Astrocyte (in vitro differentiated cells and primary cell): ENCODE measurements around the gene VN1R4. TPM values are rescaled to one million over a fixed set of nuclear protein-coding genes. Genes with fewer than 3 reads are reported as not detected.
"Not testable (repeated sequence)": the region's sequence is repeated elsewhere in the genome, so short reads cannot be mapped to it uniquely, and the experiment has no call there.

Experiments
- DNase-seq: peaks from one replicate; pipeline ENCODE4 v3.0.0-alpha.2; 2010; ENCODE audit warnings: low read depth
- FAIRE-seq: peaks from 2 replicates; lab custom pipeline; 2011; peaks lifted over from hg19 to GRCh38; lab: Jason Lieb, UNC
- H2AFZ ChIP-seq: 2 replicates; pipeline ENCODE4 v1.6.0; 2012; ENCODE audit warnings: low read depth, low read length, inconsistent platforms
- H3K27ac ChIP-seq: 2 replicates; pipeline ENCODE4 v1.5.1; 2011; ENCODE audit warnings: low read depth, low read length, inconsistent platforms
- H3K27me3 ChIP-seq: 2 replicates; pipeline ENCODE4 v1.6.0; 2011; ENCODE audit warnings: low read length, inconsistent platforms; ENCODE audit not compliant: insufficient read depth
- H3K36me3 ChIP-seq: 2 replicates; pipeline ENCODE4 v1.5.1; 2011; ENCODE audit warnings: low read length, inconsistent platforms; ENCODE audit not compliant: insufficient read depth
- H3K4me1 ChIP-seq: 2 replicates; pipeline ENCODE4 v1.5.1; 2011; ENCODE audit warnings: low read length, inconsistent platforms; ENCODE audit not compliant: insufficient read depth
- H3K4me2 ChIP-seq: 2 replicates; pipeline ENCODE4 v1.6.0; 2012; ENCODE audit warnings: low read length, inconsistent platforms
- H3K4me3 ChIP-seq: 2 replicates; pipeline ENCODE4 v1.5.1; 2011; ENCODE audit warnings: low read depth, mild to moderate bottlenecking, low read length, inconsistent platforms; ENCODE audit not compliant: insufficient read depth
- H3K79me2 ChIP-seq: 2 replicates; pipeline ENCODE4 v1.6.0; 2012; ENCODE audit warnings: mild to moderate bottlenecking, low read length, inconsistent platforms; ENCODE audit not compliant: insufficient read depth
- H3K9ac ChIP-seq: 2 replicates; pipeline ENCODE4 v1.6.0; 2012; ENCODE audit warnings: mild to moderate bottlenecking, low read length, inconsistent platforms
- H3K9me3 ChIP-seq: 2 replicates; pipeline ENCODE4 v1.5.1; 2012; ENCODE audit warnings: low read depth, mild to moderate bottlenecking, low read length, inconsistent platforms; ENCODE audit not compliant: insufficient read depth
- H4K20me1 ChIP-seq: 2 replicates; pipeline ENCODE4 v1.6.0; 2012; ENCODE audit warnings: low read length, inconsistent platforms; ENCODE audit not compliant: insufficient read depth
- H3K27ac Mint-ChIP-seq: one replicate; pipeline ENCODE4 v1.8.0; 2021; ENCODE audit warnings: mild to moderate bottlenecking, mixed read lengths; ENCODE audit not compliant: unreplicated experiment
- H3K27me3 Mint-ChIP-seq: one replicate; pipeline ENCODE4 v1.8.0; 2021; ENCODE audit warnings: low read depth, mixed read lengths; ENCODE audit not compliant: unreplicated experiment
- H3K36me3 Mint-ChIP-seq: one replicate; pipeline ENCODE4 v1.8.0; 2021; ENCODE audit warnings: low read depth, mixed read lengths; ENCODE audit not compliant: unreplicated experiment
- H3K4me1 Mint-ChIP-seq: one replicate; pipeline ENCODE4 v1.8.0; 2021; ENCODE audit warnings: low read depth, mixed read lengths; ENCODE audit not compliant: unreplicated experiment
- H3K4me3 Mint-ChIP-seq: one replicate; pipeline ENCODE4 v1.8.0; 2021; ENCODE audit warnings: mild to moderate bottlenecking, moderate library complexity, mixed read lengths; ENCODE audit not compliant: unreplicated experiment
- H3K9me3 Mint-ChIP-seq: one replicate; pipeline ENCODE4 v1.8.0; 2021; ENCODE audit warnings: mild to moderate bottlenecking, mixed read lengths; ENCODE audit not compliant: unreplicated experiment
- EZH2 ChIP-seq: IDR thresholded peaks from 2 replicates; pipeline ENCODE4 v1.6.1; 2012; ENCODE audit warnings: mild to moderate bottlenecking, low read length, inconsistent platforms; ENCODE audit not compliant: insufficient read depth
- total RNA-seq: library from RNA; stranded (reverse); gene quantifications from 2 replicates; pipeline ENCODE4 v1.2.1, GENCODE V29; 2021
- TF ChIP-seq, protein P1 (sequence below): IDR thresholded peaks from 2 replicates; pipeline ENCODE4 v1.5.1; 2011; ENCODE audit warnings: low read depth, mild to moderate bottlenecking, inconsistent platforms, low read length, moderate library complexity; ENCODE audit not compliant: insufficient read depth

The VN1R4 gene
- total RNA-seq, 1 donor from 2014 or later, result not detected

GRCh38 chr19:53275480-53275879 lies 8.0 kb upstream of the VN1R4 start:
- Mint-ChIP-seq H3K9me3 (peaks cover 20% of the 10 kb centered on the region), H3K27me3 (no peaks in the 10 kb centered on the region), H3K4me1 (no peaks in the 10 kb centered on the region), H3K36me3 (no peaks in the 10 kb centered on the region), H3K27ac (no peak overlapping the region), H3K4me3 (no peak overlapping the region)
- Histone ChIP-seq H3K4me2 (no peak overlapping the region), H3K36me3 (no peaks in the 10 kb centered on the region), H3K9me3 (peaks cover 13% of the 10 kb centered on the region), H3K27ac (no peak overlapping the region), H3K4me1 (no peaks in the 10 kb centered on the region), H3K79me2 (no peaks in the 10 kb centered on the region), H3K9ac (no peak overlapping the region), H3K27me3 (no peaks in the 10 kb centered on the region), H3K4me3 (no peak overlapping the region), H4K20me1 (no peaks in the 10 kb centered on the region), H2AFZ (no peak overlapping the region)
- FAIRE-seq, result no peak
- no peak for DNase-seq
- TF ChIP-seq, protein P1, sequence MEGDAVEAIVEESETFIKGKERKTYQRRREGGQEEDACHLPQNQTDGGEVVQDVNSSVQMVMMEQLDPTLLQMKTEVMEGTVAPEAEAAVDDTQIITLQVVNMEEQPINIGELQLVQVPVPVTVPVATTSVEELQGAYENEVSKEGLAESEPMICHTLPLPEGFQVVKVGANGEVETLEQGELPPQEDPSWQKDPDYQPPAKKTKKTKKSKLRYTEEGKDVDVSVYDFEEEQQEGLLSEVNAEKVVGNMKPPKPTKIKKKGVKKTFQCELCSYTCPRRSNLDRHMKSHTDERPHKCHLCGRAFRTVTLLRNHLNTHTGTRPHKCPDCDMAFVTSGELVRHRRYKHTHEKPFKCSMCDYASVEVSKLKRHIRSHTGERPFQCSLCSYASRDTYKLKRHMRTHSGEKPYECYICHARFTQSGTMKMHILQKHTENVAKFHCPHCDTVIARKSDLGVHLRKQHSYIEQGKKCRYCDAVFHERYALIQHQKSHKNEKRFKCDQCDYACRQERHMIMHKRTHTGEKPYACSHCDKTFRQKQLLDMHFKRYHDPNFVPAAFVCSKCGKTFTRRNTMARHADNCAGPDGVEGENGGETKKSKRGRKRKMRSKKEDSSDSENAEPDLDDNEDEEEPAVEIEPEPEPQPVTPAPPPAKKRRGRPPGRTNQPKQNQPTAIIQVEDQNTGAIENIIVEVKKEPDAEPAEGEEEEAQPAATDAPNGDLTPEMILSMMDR, result no peak
- no peak for TF ChIP-seq EZH2

- H3K9me3 ChIP-seq, result peaks cover 9% of the 10 kb centered on the region
- H2AFZ ChIP-seq, result no peak overlapping the region
- no peak overlapping the region for H3K4me3 Mint-ChIP-seq
- no peak for TF ChIP-seq EZH2
- TF ChIP-seq, protein P1, result no peak
- no peak overlapping the region for H3K4me2 ChIP-seq
- no peak overlapping the region for H3K27ac ChIP-seq
- no peaks in the 10 kb centered on the region for H3K36me3 ChIP-seq
- H3K36me3 Mint-ChIP-seq, result no peaks in the 10 kb centered on the region
- no peaks in the 10 kb centered on the region for H3K27me3 Mint-ChIP-seq
- no peaks in the 10 kb centered on the region for H4K20me1 ChIP-seq
- no peak overlapping the region for H3K27ac Mint-ChIP-seq
- no peaks in the 10 kb centered on the region for H3K4me1 ChIP-seq
- DNase-seq, result no peak
- H3K9ac ChIP-seq, result no peak overlapping the region
- no peaks in the 10 kb centered on the region for H3K79me2 ChIP-seq
- no peaks in the 10 kb centered on the region for H3K4me1 Mint-ChIP-seq
- H3K9me3 Mint-ChIP-seq, result peaks cover 25% of the 10 kb centered on the region
- no peak for FAIRE-seq
- H3K27me3 ChIP-seq, result no peaks in the 10 kb centered on the region
- no peak overlapping the region for H3K4me3 ChIP-seq
Measured at GRCh38 chr19:53272044-53272443, 4.5 kb upstream of the VN1R4 start.

- H3K4me1 ChIP-seq, DNase-seq, H3K27ac Mint-ChIP-seq, H3K79me2 ChIP-seq, H3K4me3 Mint-ChIP-seq, H3K4me3 ChIP-seq, H3K27me3 ChIP-seq, H3K9ac ChIP-seq, FAIRE-seq, H4K20me1 ChIP-seq, H2AFZ ChIP-seq, H3K9me3 ChIP-seq, H3K36me3 ChIP-seq, H3K4me2 ChIP-seq, H3K27me3 Mint-ChIP-seq, H3K36me3 Mint-ChIP-seq, H3K4me1 Mint-ChIP-seq, H3K27ac ChIP-seq: not testable (repeated sequence)
- H3K9me3 Mint-ChIP-seq, result peaks cover 28% of the 10 kb centered on the region
Measured at GRCh38 chr19:53269861-53270260, 2.3 kb upstream of the VN1R4 start.

GRCh38 chr19:53257715-53258342 lies 9.7 kb downstream of the VN1R4 start, which contains the start of gene VN1R2:
Gene VN1R2, plus strand, starts transcription at chr19:53258292. Its CDS starts 84 bp downstream, at chr19:53258376.
- H3K4me3 Mint-ChIP-seq, H3K27me3 ChIP-seq: not testable (repeated sequence)

More at GRCh38 chr19:53257715-53258342, 9.7 kb downstream of the VN1R4 start, which contains the start of gene VN1R2:
- peaks cover 18% of the 10 kb centered on the region for H3K9me3 Mint-ChIP-seq
- not testable (repeated sequence) for H3K36me3 Mint-ChIP-seq, FAIRE-seq, H3K9me3 ChIP-seq, DNase-seq, H4K20me1 ChIP-seq, H3K4me1 ChIP-seq, H3K9ac ChIP-seq, H2AFZ ChIP-seq, H3K27ac Mint-ChIP-seq, H3K27ac ChIP-seq, H3K4me1 Mint-ChIP-seq, H3K36me3 ChIP-seq, H3K4me3 ChIP-seq, H3K79me2 ChIP-seq, H3K27me3 Mint-ChIP-seq, H3K4me2 ChIP-seq
